Smooth muscle cell (in vitro differentiated cells): Measurements from ENCODE around the gene KDM1B. TPM values are rescaled to one million over a fixed set of nuclear protein-coding genes. Genes with fewer than 3 reads are reported as not detected.
"Not testable (repeated sequence)": the region's sequence is repeated elsewhere in the genome, so short reads cannot be mapped to it uniquely, and the experiment has no call there.

Experiments used
- DNase-seq: peaks from one replicate; lab custom pipeline; 2025; ENCODE audit not compliant: unreplicated experiment; lab: John Stamatoyannopoulos, UW
- H2AFZ ChIP-seq: fragments of 200-600 bp; sonication (generic); 2 replicates; pipeline ENCODE4 v1.6.0; 2016; ENCODE audit warnings: antibody characterized with exemption, low read depth, mild to moderate bottlenecking
- H3F3A ChIP-seq: fragments of 200-600 bp; sonication (generic); 2 replicates; pipeline ENCODE4 v1.6.0; 2017; ENCODE audit warnings: antibody characterized with exemption, low read depth
- H3K27ac ChIP-seq: fragments of 200-600 bp; sonication (generic); 2 replicates; pipeline ENCODE4 v1.5.1; 2016; ENCODE audit warnings: low read depth, mild to moderate bottlenecking
- H3K27me3 ChIP-seq: fragments of 200-600 bp; sonication (generic); 2 replicates; pipeline ENCODE4 v1.6.1; 2016; ENCODE audit warnings: low read depth, mild to moderate bottlenecking
- H3K36me3 ChIP-seq: fragments of 200-600 bp; sonication (generic); 2 replicates; pipeline ENCODE4 v1.5.1; 2016; ENCODE audit warnings: low read depth
- H3K4me1 ChIP-seq: fragments of 200-600 bp; sonication (generic); 2 replicates; pipeline ENCODE4 v1.5.1; 2016; ENCODE audit warnings: low read depth
- H3K4me2 ChIP-seq: fragments of 200-600 bp; sonication (generic); 2 replicates; pipeline ENCODE4 v1.6.0; 2016; ENCODE audit warnings: mild to moderate bottlenecking
- H3K4me3 ChIP-seq: fragments of 200-600 bp; sonication (generic); 2 replicates; pipeline ENCODE4 v1.5.1; 2016; ENCODE audit warnings: mild to moderate bottlenecking
- H3K79me2 ChIP-seq: fragments of 200-600 bp; sonication (generic); 2 replicates; pipeline ENCODE4 v1.6.0; 2016; ENCODE audit warnings: low read depth, mild to moderate bottlenecking
- H3K9ac ChIP-seq: fragments of 200-600 bp; sonication (generic); 2 replicates; pipeline ENCODE4 v1.6.0; 2016; ENCODE audit warnings: low read depth
- H3K9me3 ChIP-seq: fragments of 200-600 bp; sonication (generic); replicated peaks from 2 replicates; pipeline ENCODE4 v1.5.1; 2016; ENCODE audit warnings: low read depth
- H4K20me1 ChIP-seq: fragments of 200-600 bp; sonication (generic); 2 replicates; pipeline ENCODE4 v1.6.0; 2016; ENCODE audit warnings: low read depth
- whole genome bisulfite sequencing: methylation state at CpG from one replicate; pipeline ENCODE4 v1.1.7; 2016; ENCODE audit warnings: low lambda C conversion rate; 5-methylcytosine and 5-hydroxymethylcytosine counted together
- polyA plus RNA-seq: library from polyadenylated mRNA; unstranded; fragments of >200 nt; fragmentation: Nextera tagmentation; extraction: Ambion mirVana; gene quantifications from 2 replicates; pipeline ENCODE4 v1.2.1, GENCODE V29; 2016
- total RNA-seq: library from RNA; depleted of rRNA; stranded (reverse); fragments of >200 nt; gene quantifications from 2 replicates; pipeline ENCODE4 v1.2.3, GENCODE V29; 2014
- TF ChIP-seq, protein P1 (sequence below): fragments of 200-600 bp; sonication (generic); IDR thresholded peaks from 2 replicates; pipeline ENCODE4 v1.5.1; 2017; ENCODE audit warnings: borderline replicate concordance, mild to moderate bottlenecking, antibody characterized with exemption; ENCODE audit not compliant: insufficient read depth, poor library complexity, severe bottlenecking

KDM1B gene
- total and polyA plus RNA-seq, 2 experiments from 2014 or later: 8.2 to 15.8 TPM

DNA sequence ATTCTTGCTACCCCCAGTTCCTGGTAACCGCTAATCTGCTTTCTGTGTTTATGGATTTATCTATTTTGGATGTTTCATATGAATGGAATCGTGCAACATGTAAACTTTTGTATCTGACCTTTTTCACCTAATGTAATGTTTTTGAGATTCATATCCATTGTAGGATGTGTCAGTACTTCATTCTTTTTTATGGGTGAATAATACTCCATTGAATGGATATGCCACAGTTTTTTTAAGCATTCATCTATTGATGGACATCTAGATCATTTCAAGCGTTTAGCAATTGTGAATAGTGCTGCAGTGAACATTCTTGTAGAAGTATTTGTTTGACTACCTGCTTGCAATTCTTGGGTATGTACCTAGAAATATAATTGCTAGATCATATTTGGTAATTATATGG lies 13.0 kb downstream of the KDM1B start:
- Histone ChIP-seq H3K4me3 (no peak overlapping the region), H3F3A (no peaks in the 10 kb centered on the region), H4K20me1 (no peaks in the 10 kb centered on the region), H3K27ac (no peak overlapping the region), H3K9me3 (no peaks in the 10 kb centered on the region), H3K27me3 (no peaks in the 10 kb centered on the region), H3K9ac (no peak overlapping the region), H3K36me3 (peaks cover 9% of the 10 kb centered on the region), H3K79me2 (no peaks in the 10 kb centered on the region), H3K4me1 (no peaks in the 10 kb centered on the region), H3K4me2 (no peak overlapping the region), H2AFZ (no peak overlapping the region)
- TF ChIP-seq, protein P1, sequence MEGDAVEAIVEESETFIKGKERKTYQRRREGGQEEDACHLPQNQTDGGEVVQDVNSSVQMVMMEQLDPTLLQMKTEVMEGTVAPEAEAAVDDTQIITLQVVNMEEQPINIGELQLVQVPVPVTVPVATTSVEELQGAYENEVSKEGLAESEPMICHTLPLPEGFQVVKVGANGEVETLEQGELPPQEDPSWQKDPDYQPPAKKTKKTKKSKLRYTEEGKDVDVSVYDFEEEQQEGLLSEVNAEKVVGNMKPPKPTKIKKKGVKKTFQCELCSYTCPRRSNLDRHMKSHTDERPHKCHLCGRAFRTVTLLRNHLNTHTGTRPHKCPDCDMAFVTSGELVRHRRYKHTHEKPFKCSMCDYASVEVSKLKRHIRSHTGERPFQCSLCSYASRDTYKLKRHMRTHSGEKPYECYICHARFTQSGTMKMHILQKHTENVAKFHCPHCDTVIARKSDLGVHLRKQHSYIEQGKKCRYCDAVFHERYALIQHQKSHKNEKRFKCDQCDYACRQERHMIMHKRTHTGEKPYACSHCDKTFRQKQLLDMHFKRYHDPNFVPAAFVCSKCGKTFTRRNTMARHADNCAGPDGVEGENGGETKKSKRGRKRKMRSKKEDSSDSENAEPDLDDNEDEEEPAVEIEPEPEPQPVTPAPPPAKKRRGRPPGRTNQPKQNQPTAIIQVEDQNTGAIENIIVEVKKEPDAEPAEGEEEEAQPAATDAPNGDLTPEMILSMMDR: no peak
- DNase-seq: no peak
- 100% methylated on average over 3 of the region's 3 CpGs for WGBS

DNA sequence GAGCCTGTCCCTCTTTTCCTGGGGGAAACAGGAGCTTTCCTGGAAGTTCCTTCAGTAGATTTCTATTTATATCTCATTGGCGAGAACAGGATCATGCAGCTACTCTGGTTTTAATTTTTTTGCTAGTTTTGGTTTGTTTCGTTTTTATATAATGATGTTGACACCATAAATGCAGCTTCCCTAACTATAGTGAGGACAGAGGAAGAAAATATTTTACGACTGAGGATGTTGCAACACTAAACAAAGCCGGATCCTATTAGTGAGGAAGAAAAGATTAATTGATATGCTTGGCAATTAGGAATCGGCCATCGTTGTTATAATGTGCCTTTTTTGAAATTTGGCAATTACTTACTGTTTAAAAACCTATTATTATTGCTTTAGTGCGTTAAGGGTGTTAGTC lies 16.6 kb downstream of the KDM1B start:
- no peak overlapping the region for H3K27ac ChIP-seq

DNA sequence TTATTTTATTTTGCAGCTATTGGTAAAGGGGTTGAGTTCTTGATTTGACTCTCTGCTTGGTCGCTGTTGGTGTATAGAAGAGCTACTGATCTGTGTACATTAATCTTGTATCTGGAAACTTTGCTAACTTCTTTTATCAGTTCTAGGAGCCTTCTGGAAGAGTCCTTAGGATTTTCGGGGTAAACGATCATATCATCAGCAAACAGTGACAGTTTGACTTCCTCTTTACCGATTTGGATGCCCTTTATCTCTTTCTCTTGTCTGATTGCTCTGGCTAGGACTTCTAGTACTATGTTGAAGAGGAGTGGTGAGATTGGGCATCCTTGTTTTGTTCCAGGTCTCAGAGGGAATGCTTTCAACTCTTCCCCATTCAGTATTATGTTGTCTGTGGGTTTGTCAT lies 21.0 kb downstream of the KDM1B start:
- not testable (repeated sequence) for H3K27me3 ChIP-seq, H3K4me1 ChIP-seq, H3F3A ChIP-seq, H3K79me2 ChIP-seq, H3K4me3 ChIP-seq, H3K9ac ChIP-seq, H3K4me2 ChIP-seq, H4K20me1 ChIP-seq, H3K36me3 ChIP-seq, H3K27ac ChIP-seq, H2AFZ ChIP-seq, H3K9me3 ChIP-seq, DNase-seq
- 87% methylated on average over 4 of the region's 4 CpGs for WGBS

More for the DNA sequence above, 16.6 kb downstream of the KDM1B start:
- H3K4me2 ChIP-seq: no peak overlapping the region
- WGBS: 93% methylated on average over 7 of the region's 7 CpGs
- H3K27me3 ChIP-seq: no peaks in the 10 kb centered on the region
- H3K4me1 ChIP-seq: no peaks in the 10 kb centered on the region
- TF ChIP-seq, protein P1: no peak
- peaks cover 13% of the 10 kb centered on the region for H3K36me3 ChIP-seq
- H3K4me3 ChIP-seq: no peak overlapping the region
- H3K79me2 ChIP-seq: no peaks in the 10 kb centered on the region
- no peaks in the 10 kb centered on the region for H4K20me1 ChIP-seq
- H3K9ac ChIP-seq: no peak overlapping the region
- DNase-seq: no peak
- H3K9me3 ChIP-seq: no peaks in the 10 kb centered on the region
- H2AFZ ChIP-seq: no peak overlapping the region
- no peaks in the 10 kb centered on the region for H3F3A ChIP-seq

DNA sequence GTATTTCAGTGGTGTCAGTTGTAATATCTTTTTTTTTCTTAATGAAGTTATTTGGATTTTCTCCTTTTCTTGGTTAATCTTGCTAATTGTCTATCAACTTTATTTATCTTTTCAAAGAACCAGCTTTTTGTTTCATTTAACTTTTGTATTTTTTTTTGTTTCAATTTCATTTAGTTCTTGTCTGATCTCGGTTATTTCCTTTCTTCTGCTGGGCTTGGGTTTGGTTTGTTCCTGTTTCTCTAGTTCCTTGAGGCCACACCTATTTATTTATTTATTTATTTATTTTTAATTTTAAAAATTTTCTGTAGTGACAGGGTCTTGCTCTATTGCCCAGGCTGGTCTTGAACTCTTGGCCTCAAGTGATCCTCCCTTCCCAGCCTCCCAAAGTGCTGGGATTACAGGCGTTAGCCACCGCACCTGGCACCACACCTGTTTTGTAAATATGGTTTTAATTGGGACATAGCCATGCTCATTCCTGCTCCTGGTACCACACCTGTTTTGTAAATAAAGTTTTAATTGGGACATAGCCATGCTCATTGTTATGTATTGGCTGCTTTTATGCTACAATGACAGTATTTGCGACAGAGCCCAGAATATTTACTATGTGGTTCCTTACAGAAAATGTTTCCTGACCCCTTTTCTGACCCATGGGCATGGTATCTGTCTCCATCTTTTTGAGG lies 22.2 kb downstream of the KDM1B start:
- Histone ChIP-seq H3K27ac (no peak overlapping the region), H3K4me2 (no peak overlapping the region), H3K79me2 (no peaks in the 10 kb centered on the region), H3F3A (no peaks in the 10 kb centered on the region), H2AFZ (no peak overlapping the region), H3K4me1 (no peaks in the 10 kb centered on the region), H3K9ac (no peak overlapping the region), H3K36me3 (peaks cover 4% of the 10 kb centered on the region), H3K4me3 (no peak overlapping the region), H3K27me3 (no peaks in the 10 kb centered on the region), H3K9me3 (no peaks in the 10 kb centered on the region), H4K20me1 (no peaks in the 10 kb centered on the region)
- WGBS: 96% methylated on average over 4 of the region's 4 CpGs
- TF ChIP-seq, protein P1: no peak
- no peak for DNase-seq
